ENCODE measurements around the gene ITIH4. TPM values are rescaled to one million over a fixed set of nuclear protein-coding genes. Genes with fewer than 3 reads are reported as not detected.
"Not testable (repeated sequence)": the region's sequence is repeated elsewhere in the genome, so short reads cannot be mapped to it uniquely, and the experiment has no call there.

The ITIH4 gene
- total RNA-seq, 3 donors from 2014 or later = 5.6 to 9.5 (median 5.8) TPM

GRCh38 chr3:52779011-52779836, 51.2 kb downstream of the ITIH4 start:
- no peaks in the 10 kb centered on the region for H3K27me3 ChIP-seq
- no peak for DNase-seq (ENCODE audit: low spot score in 2 of 2)
- H3K4me1 ChIP-seq = no peaks in the 10 kb centered on the region
- TF ChIP-seq POLR2A (IDR thresholded peaks at IDR 0.05) (no peak), CTCF (IDR thresholded peaks at IDR 0.05) (no peak), POLR2AphosphoS5 (IDR thresholded peaks at IDR 0.05) (no peak)
- H3K9me3 ChIP-seq = no peaks in the 10 kb centered on the region
- H3K4me3 ChIP-seq = no peak overlapping the region
- intact Hi-C loops (cut with DNase I; ENCODE audit: low total_unique reads) = no loop called here
- H3K36me3 ChIP-seq = no peaks in the 10 kb centered on the region
- H3K27ac ChIP-seq = no peak overlapping the region

DNA sequence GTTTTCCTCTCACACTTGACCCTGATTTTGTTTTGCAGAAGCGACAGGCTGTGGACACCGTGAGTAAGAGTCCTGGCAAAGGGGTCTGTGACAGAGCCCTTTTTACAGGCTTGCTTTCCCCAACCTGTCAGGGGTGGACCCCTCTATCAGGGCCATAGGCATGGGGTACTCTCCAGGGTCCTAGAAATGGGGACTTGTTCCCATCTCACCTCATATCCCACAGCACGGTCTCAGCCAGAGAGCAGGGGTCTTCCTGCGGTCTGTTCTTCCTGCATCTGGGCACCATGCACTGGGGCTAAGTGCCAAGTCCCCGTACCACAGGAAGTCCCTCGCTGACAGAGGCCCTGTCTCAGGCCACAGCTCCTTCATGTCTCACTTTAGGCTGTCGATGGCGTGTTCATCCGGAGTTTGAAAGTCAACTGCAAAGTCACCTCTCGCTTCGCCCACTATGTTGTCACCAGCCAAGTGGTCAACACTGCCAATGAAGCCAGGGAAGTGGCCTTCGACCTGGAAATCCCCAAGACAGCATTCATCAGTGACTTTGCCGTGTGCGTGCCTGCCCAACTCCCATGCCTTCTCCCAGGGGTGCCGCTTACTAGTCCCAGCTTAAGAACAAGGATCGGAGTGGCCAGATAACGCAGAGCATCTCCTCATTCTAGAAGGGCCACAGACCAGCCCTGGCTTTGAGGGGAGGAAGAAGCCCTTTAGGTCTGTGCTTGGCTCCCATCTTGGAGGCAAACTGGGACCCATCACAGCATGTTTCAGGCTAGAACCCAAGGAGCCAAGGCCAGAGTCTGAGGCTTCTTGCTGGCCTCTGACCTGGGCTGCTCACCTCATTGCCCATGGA, 52.3 kb downstream of the ITIH4 start:
- no peaks in the 10 kb centered on the region for H3K27me3 ChIP-seq
- H3K36me3 ChIP-seq = no peaks in the 10 kb centered on the region
- no peaks in the 10 kb centered on the region for H3K4me1 ChIP-seq
- TF ChIP-seq POLR2AphosphoS5 (IDR thresholded peaks at IDR 0.05) = no peak
- TF ChIP-seq CTCF (IDR thresholded peaks at IDR 0.05) = no peak
- TF ChIP-seq POLR2A (IDR thresholded peaks at IDR 0.05) = no peak
- no peak overlapping the region for H3K4me3 ChIP-seq
- H3K27ac ChIP-seq = no peak overlapping the region
- DNase-seq (ENCODE audit: low spot score in 2 of 2) = peak in 1 of 2 donors; percentile 4
- intact Hi-C loops (cut with DNase I; ENCODE audit: low total_unique reads) = no loop called here
- no peaks in the 10 kb centered on the region for H3K9me3 ChIP-seq

- intact Hi-C loops (cut with DNase I; ENCODE audit: low total_unique reads) = no loop called here
- Histone ChIP-seq H3K9me3 (no peaks in the 10 kb centered on the region), H3K27me3 (no peaks in the 10 kb centered on the region), H3K4me3 (no peak within 1 kb of the TSS), H3K36me3 (no peaks in the 10 kb centered on the region), H3K4me1 (no peaks in the 10 kb centered on the region), H3K27ac (no peak within 1 kb of the TSS)
- DNase-seq (ENCODE audit: low spot score in 2 of 2) = no peak
- TF ChIP-seq POLR2AphosphoS5 (IDR thresholded peaks at IDR 0.05) (no peak), CTCF (IDR thresholded peaks at IDR 0.05) (no peak), POLR2A (IDR thresholded peaks at IDR 0.05) (no peak)
Measured at GRCh38 chr3:52777127-52777958, 53.1 kb downstream of the ITIH4 start, which contains the start of gene ITIH1. TSS of gene ITIH1 (plus strand) at chr3:52777599. CDS start at chr3:52777616, 17 bp downstream.

GRCh38 chr3:52776486-52776885, 54.0 kb downstream of the ITIH4 start:
- intact Hi-C loops (cut with DNase I; ENCODE audit: low total_unique reads); H3K27me3 ChIP-seq; H3K4me1 ChIP-seq; DNase-seq (ENCODE audit: low spot score in 2 of 2); H3K9me3 ChIP-seq; H3K4me3 ChIP-seq; H3K27ac ChIP-seq; H3K36me3 ChIP-seq: not testable (repeated sequence)

DNA sequence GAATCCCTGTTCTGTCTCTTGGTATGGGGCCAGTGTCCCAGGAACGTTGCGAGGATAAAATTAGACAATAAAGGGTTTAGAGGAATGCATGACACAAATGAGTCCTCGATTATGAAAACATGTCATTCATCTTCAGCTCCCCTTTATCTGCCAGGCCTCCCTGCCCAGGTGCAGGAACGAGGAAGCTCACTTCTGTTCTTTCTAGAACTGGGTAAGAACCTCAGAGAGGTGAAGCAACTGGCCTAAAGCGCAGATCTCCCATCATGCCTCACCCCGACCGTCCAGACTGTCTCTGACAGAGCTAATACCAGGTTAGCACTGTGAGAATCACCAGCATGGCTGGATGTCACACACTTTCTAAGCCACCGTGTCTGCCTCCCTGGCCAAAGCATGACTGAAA, 54.6 kb downstream of the ITIH4 start:
- Histone ChIP-seq H3K36me3 (no peaks in the 10 kb centered on the region), H3K4me3 (no peak overlapping the region), H3K27ac (no peak overlapping the region), H3K9me3 (no peaks in the 10 kb centered on the region), H3K4me1 (no peaks in the 10 kb centered on the region), H3K27me3 (no peaks in the 10 kb centered on the region)
- TF ChIP-seq CTCF (IDR thresholded peaks at IDR 0.05) (no peak), POLR2A (IDR thresholded peaks at IDR 0.05) (no peak), POLR2AphosphoS5 (IDR thresholded peaks at IDR 0.05) (no peak)
- intact Hi-C loops (cut with DNase I; ENCODE audit: low total_unique reads) = no loop called here
- DNase-seq (ENCODE audit: low spot score in 2 of 2) = no peak

Data from breast epithelium (tissue), 4 donors.